T-helper 2 cell treated with Interferon-gamma antibody and Interleukin-4, amounts not matched to agents 100 ng/mL and 5 ng/mL, for 36 hours (primary cell): ENCODE measurements around the gene ATRNL1. TPM values are rescaled to one million over a fixed set of nuclear protein-coding genes. Genes with fewer than 3 reads are reported as not detected.

Experiments used
- intact Hi-C: fragments of 100-400 bp; cut with micrococcal nuclease; formaldehyde crosslinking; loops from one replicate; pipeline ENCODE4 v1.15.1; 2023
- total RNA-seq: library from RNA; stranded (reverse); gene quantifications from 2 replicates; pipeline ENCODE4 v1.2.3, GENCODE V29; 2022

The ATRNL1 gene
- total RNA-seq, 1 donor from 2014 or later = 0.73 TPM

- intact Hi-C loops = no loop called here
Measured at GRCh38 chr10:115939101-115939854, 846.1 kb downstream of the ATRNL1 start.

DNA sequence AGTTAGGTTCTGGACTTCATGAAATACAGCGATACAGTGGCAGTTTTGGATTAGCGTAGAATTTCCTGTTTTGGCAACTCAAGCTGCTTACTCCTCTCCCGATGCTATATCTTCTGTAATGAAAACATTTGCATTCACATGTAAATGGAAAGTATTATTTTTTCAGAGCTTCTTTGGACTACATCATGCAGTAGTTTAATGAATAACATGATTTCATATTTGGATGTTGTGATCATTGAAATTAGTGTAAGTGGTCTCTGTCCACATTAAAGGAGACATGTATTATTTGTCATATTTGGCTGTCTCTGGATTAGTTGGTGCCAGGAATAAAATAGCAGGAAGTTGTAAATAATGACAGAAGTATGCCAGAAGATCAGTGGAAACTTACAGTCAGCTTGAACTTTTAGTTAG lies 848.2 kb downstream of the ATRNL1 start:
- intact Hi-C loops = no loop called here

DNA sequence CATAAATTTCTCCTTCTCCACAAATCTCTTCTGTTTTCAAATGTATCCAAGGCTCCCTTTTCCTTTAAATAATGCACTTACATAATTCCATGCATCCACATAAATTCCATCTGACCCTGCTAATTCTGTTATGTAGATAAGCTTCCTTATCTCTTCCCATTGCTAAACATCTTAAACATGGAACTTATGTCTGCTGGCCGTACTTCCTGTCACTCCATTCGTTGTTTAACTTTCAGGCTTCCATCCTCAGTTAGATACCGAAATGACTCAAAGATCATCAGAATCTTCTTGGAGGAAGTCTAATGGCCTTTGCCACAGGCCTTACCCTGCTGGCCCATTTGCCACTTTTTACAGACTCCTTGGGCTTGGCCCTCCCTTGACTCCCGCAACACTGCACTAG lies 848.9 kb downstream of the ATRNL1 start:
- intact Hi-C loops = no loop called here

GRCh38 chr10:115944538-115944937 lies 851.4 kb downstream of the ATRNL1 start:
- intact Hi-C loops = no loop called here

DNA sequence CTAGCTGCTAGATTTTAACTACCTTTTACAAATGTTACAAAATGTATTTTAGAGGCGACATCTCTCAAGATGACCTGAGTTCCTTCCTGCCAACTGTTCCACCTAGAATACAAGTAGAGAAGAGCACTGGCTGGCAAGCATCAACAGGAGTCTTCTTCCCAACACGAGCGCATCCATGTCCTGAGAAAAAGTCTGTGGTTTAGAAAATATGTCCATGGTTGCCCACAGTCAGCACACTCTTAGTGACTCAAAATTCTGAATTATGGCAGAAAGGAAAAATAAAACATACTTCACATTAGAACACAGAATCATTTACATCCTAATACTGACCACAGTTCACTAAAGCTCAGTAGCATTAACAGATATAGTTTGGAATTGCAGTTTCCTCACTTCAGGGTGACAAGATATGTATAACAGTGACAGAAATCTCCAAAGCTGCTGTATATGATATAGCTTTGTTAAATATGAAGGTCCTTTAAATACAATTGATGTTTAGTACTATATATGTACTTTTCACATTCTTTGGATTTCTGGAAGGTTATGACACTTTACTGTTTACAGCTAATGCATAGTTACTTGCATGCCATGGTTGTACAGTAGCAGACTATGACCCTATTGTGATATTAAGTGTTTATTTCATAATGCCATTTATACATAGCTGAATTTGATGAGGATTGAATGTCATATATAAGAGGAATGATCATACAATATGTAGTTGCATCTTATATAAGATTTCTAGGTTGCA lies 852.7 kb downstream of the ATRNL1 start:
- intact Hi-C loops = no loop called here

DNA sequence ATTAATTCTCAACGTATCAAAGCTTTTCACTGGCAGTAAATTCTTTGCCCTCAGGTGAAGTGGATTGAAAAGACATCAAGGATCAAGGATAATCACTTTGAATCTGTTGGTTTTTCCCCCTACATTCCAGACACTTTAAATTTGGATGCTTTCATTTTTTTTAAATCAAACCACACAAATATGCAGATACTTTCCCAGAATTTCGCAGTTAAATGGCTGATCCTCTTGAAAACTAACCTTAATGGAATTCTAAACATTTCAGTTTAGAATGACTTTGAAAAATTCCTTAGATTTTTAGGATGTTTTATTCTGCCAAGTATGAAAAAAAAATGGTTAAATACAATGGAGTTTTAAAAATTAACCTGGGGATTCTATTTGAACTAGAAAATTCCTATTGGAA lies 853.9 kb downstream of the ATRNL1 start:
- intact Hi-C loops = no loop called here

DNA sequence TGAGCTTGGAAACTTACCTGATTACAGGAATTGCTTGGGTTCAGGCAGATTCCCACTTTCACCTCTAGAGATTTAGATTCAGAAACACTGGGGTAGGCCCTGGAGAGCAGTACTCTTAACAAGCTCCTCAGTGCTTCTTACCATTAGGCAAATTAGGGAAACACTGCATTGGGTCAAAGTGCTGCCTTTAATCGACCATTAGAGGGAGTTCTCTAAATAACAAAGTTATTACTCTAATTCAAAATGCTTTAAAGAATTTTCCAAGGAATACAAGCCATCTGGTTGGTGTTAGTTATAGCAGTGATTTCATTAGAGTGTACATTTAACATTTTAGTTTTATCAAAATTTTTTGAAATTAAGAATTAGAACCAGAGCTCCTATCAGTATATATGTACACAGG lies 855.3 kb downstream of the ATRNL1 start:
- intact Hi-C loops = no loop called here

DNA sequence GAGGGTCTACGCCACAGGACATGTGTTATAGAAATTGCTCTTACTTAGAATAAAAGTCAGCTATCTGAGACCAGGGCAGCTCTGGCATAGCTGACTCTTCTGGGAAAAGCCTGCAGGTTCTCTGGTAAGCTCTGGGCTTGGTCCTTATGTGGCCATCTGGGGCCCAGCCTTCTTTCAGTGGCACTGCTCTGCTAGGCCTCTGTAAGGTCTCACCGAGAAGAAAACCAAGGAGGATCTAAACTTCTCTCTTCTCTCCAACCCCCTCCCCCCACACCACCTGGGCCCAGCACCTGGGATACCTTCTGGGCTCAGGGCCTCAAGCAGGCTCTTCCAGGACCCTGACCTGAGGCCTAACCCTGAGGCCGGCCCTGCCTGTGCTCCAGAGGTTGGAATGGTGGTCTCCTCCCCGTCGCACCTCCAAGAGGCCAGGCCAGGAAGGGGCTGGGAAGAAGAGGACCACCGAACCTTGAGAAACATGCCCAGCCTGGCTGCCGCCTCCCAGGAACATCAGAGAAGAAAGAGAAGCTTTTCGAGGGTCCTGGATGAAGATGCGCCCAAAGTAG lies 856.2 kb downstream of the ATRNL1 start:
- intact Hi-C loops = no loop called here

DNA sequence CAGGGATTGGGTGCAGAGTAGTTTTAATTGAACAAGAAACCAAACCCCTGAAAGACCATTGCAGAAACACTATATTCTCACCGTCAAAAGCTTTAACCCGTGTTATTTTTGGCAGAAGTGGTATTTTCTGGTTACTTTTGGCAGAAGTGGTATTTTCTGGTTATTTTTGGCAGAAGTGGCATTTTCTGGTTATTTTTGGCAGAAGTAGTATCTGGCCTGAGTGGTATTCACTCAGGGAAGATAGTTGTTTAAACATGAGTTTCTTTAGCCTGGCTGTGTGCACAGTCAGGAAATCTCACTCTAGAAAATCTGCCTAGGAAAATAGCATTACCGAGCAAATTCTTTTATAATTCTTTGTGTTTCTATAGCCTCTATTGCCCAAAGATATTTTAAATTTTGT lies 857.2 kb downstream of the ATRNL1 start:
- intact Hi-C loops = no loop called here

DNA sequence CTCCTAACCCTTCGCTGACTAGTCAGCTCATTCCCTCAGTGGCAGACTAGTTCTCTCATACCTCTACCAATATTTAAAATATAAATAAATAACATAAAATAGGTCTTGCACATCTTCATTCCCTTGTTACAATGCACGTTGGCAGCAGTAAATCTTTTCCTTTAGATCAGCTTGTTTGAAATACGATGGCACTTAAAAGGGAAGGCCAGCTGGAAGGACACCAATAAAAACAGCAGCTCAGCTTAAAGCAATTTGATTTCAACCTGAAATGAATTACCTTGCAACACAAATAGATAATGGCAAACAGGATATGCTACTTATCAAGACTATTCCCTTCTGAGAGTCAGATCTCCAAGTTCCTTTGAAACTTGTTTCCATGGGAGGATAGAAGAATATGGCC lies 858.1 kb downstream of the ATRNL1 start:
- intact Hi-C loops = no loop called here

DNA sequence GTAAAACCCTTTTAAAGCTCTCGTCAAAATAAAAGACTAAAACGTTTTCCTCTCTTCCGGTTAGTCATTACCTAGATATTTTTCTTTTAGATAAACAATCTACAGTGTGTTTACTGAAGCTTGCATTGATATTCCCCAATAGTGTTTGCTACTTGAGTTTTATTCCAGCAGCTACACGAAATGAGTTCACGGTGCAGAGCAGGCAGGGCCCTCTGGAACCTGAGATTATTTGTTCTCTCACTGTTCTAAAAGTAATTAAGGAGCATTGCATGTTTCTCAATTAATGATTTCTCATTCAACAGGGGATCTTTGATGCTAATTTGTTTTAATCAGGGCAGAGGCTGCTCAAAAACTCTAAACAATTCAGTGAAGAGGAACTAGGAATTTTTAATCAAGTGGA lies 860.1 kb downstream of the ATRNL1 start:
- intact Hi-C loops = no loop called here

GRCh38 chr10:115953968-115954367 lies 860.8 kb downstream of the ATRNL1 start:
- intact Hi-C loops = no loop called here

- intact Hi-C loops = no loop called here
Measured at GRCh38 chr10:115956225-115957011, 863.3 kb downstream of the ATRNL1 start.

- intact Hi-C loops = no loop called here
Measured at GRCh38 chr10:115957012-115957399, 863.8 kb downstream of the ATRNL1 start.

DNA sequence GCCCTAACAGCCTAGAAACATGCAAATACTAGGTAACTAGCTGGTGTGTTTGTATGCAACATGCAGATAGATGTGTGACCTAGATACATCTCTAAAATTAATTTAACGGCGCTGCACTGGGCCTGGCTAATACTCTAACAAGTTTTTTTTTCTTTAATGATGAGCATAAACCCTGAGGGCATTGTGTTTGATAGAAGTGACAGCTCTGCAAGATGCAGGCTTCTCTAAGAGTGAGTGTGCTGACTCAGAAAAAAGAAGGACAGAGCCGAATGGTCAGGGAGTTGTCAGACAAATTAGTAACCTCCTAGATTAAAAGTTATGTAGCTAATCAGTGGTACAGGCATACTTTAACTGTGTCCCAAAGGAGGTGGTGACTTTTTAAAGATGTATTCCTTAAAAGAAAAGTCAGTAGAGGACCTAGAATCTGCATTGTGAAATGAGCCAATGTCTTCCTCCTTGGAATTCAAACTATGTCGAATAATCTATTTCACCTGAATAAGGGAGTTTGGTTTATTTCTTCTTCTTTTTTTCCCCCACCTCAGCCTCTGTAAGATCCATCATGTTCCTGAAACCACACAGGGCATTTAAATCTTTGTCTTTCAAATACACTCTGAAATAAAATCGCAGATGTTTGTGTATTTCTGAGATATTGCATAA lies 864.7 kb downstream of the ATRNL1 start:
- intact Hi-C loops = no loop called here

DNA sequence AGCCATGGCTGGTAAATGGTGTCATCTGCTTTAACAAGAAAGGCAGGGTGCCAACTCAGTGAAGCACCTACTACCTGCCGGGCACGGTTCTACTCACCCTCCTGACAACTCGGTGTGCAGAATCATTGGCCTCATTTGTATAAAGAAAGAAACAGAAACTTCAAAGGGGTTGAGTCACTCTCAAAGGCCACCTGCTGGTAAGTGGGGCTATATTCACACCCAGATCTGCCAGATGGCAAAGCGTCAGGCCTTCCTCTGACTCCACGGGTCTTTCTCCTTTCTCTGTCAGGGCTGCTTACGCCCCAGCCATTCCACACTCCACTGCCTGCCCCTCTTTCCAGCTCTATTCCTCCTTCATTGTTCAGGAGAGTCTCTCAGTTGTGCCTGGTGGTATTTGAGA lies 870.7 kb downstream of the ATRNL1 start:
- intact Hi-C loops = no loop called here

GRCh38 chr10:115964827-115965226 lies 871.7 kb downstream of the ATRNL1 start:
- intact Hi-C loops = no loop called here

- intact Hi-C loops = no loop called here
Measured at GRCh38 chr10:115965376-115965775, 872.2 kb downstream of the ATRNL1 start.

- intact Hi-C loops = no loop called here
Measured at GRCh38 chr10:115968236-115968635, 875.1 kb downstream of the ATRNL1 start.

DNA sequence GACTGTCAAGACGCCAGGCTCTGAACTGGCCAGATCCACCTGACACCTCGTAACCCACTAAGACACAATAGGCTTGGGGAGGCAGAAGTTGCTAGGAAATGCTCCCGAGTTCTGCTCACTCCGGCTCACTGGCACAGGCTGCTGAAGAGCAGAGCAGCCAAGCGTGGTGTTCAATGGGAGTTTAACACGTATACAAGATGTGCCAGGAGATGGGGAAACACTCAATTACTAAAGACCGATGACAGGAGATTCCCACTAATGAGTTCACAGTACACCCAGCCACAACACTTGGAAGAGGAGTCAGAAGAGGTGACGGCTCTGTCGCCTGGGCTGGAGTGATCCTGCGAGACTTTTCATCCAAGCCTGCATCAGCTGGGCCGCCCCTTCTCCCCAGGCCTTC lies 876.4 kb downstream of the ATRNL1 start:
- intact Hi-C loops = no loop called here

DNA sequence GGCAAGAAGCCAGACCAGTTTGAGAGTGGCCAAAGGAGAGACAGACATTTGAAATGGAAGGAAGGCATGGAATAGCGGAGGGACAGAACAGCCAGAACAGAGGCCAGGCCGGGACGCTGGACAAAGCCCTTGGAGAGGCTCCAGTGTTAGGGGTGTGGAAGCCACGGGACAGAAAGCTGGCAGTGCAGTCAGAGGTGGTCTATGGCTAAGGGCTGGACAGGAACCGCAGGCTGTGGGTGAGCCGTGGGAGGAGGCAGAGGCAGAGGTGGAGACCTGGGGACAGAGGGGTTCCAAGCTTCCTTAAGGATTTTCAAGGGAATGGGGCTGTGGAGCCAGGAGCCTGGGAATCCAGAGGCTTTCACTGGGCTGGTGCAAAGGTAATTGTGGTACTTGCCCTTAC lies 878.8 kb downstream of the ATRNL1 start:
- intact Hi-C loops = no loop called here
